H9 (cell line): ENCODE data around the gene MZB1. TPM values are rescaled to one million over a fixed set of nuclear protein-coding genes. Genes with fewer than 3 reads are reported as not detected.

ENCODE experiments used
- DNase-seq: peaks from one replicate; pipeline ENCODE4 v3.0.0-alpha.2; 2017
- H2AFZ ChIP-seq: one replicate; pipeline ENCODE4 v1.6.1; 2013; ENCODE audit warnings: mild to moderate bottlenecking, low read length, control low read depth, moderate library complexity
- H2AK5ac ChIP-seq: 2 replicates; pipeline ENCODE4 v1.6.1; 2013; ENCODE audit warnings: low read length, control low read depth, mixed read lengths; ENCODE audit not compliant: insufficient read length
- H2BK120ac ChIP-seq: one replicate; pipeline ENCODE4 v1.6.1; 2013; ENCODE audit warnings: low read depth, mild to moderate bottlenecking, low read length, control low read depth, inconsistent platforms; ENCODE audit not compliant: poor library complexity, severe bottlenecking
- H2BK12ac ChIP-seq: 2 replicates; pipeline ENCODE4 v1.6.1; 2013; ENCODE audit warnings: low read length, control low read depth, mixed read lengths, low read depth; ENCODE audit not compliant: insufficient read length
- H2BK15ac ChIP-seq: 2 replicates; pipeline ENCODE4 v1.6.1; 2013; ENCODE audit warnings: low read depth, low read length, control low read depth
- H2BK20ac ChIP-seq: one replicate; pipeline ENCODE4 v1.6.1; 2013; ENCODE audit warnings: low read depth, mild to moderate bottlenecking, low read length, control low read depth, inconsistent platforms; ENCODE audit not compliant: poor library complexity, severe bottlenecking
- H2BK5ac ChIP-seq: 2 replicates; pipeline ENCODE4 v1.6.1; 2013; ENCODE audit warnings: low read length, control low read depth, mixed read lengths; ENCODE audit not compliant: insufficient read length
- H3K14ac ChIP-seq: 2 replicates; pipeline ENCODE4 v1.6.1; 2013; ENCODE audit warnings: low read length, control low read depth; ENCODE audit not compliant: insufficient read depth
- H3K18ac ChIP-seq: 2 replicates; pipeline ENCODE4 v1.6.1; 2013; ENCODE audit warnings: low read depth, mild to moderate bottlenecking, mixed read lengths, low read length, control low read depth; ENCODE audit not compliant: insufficient read length
- H3K23ac ChIP-seq: 2 replicates; pipeline ENCODE4 v1.6.1; 2013; ENCODE audit warnings: low read length, control low read depth, mixed read lengths, low read depth; ENCODE audit not compliant: insufficient read length
- H3K23me2 ChIP-seq: 2 replicates; pipeline ENCODE4 v1.6.1; 2013; ENCODE audit warnings: low read depth, mild to moderate bottlenecking, mixed read lengths, low read length, control low read depth; ENCODE audit not compliant: insufficient read length, poor library complexity, severe bottlenecking
- H3K27ac ChIP-seq: 2 replicates; pipeline ENCODE4 v1.5.1; 2013; ENCODE audit warnings: low read length, control low read depth, mixed read lengths, low read depth; ENCODE audit not compliant: insufficient read length
- H3K27me3 ChIP-seq: 2 replicates; pipeline ENCODE4 v1.6.1; 2013; ENCODE audit warnings: low read length, control low read depth, inconsistent platforms; ENCODE audit not compliant: insufficient read depth
- H3K4ac ChIP-seq: 2 replicates; pipeline ENCODE4 v1.6.1; 2013; ENCODE audit warnings: low read depth, mild to moderate bottlenecking, control low read depth, inconsistent platforms, low read length, moderate library complexity
- H3K4me1 ChIP-seq: 2 replicates; pipeline ENCODE4 v1.6.1; 2013; ENCODE audit warnings: low read length, control low read depth, inconsistent platforms; ENCODE audit not compliant: insufficient read depth
- H3K4me2 ChIP-seq: 2 replicates; pipeline ENCODE4 v1.6.1; 2013; ENCODE audit warnings: low read length, control low read depth, mixed read lengths; ENCODE audit not compliant: insufficient read length, insufficient read depth
- H3K56ac ChIP-seq: 2 replicates; pipeline ENCODE4 v1.6.1; 2013; ENCODE audit warnings: low read depth, mild to moderate bottlenecking, mixed read lengths, low read length, control low read depth; ENCODE audit not compliant: insufficient read length
- H3K79me1 ChIP-seq: 2 replicates; pipeline ENCODE4 v1.6.1; 2013; ENCODE audit warnings: low read depth, mild to moderate bottlenecking, moderate library complexity, low read length, control low read depth, inconsistent platforms; ENCODE audit not compliant: insufficient read depth, poor library complexity, severe bottlenecking
- H3K79me2 ChIP-seq: 2 replicates; pipeline ENCODE4 v1.6.1; 2013; ENCODE audit warnings: low read length, control low read depth, inconsistent platforms; ENCODE audit not compliant: insufficient read depth
- H3K9ac ChIP-seq: 2 replicates; pipeline ENCODE4 v1.6.1; 2013; ENCODE audit warnings: low read length, control low read depth, mixed read lengths; ENCODE audit not compliant: insufficient read length; ENCODE audit errors: extremely low read depth
- H3K9me3 ChIP-seq: one replicate; pipeline ENCODE4 v1.6.1; 2013; ENCODE audit warnings: low read depth, low read length, inconsistent platforms; ENCODE audit not compliant: control insufficient read depth
- H3T11ph ChIP-seq: one replicate; pipeline ENCODE4 v1.6.1; 2013; ENCODE audit warnings: mild to moderate bottlenecking, low read length, control low read depth, inconsistent platforms
- H4K20me1 ChIP-seq: one replicate; pipeline ENCODE4 v1.6.1; 2013; ENCODE audit not compliant: control insufficient read depth, insufficient read length, insufficient read depth
- H4K5ac ChIP-seq: 2 replicates; pipeline ENCODE4 v1.6.1; 2013; ENCODE audit warnings: low read depth, mild to moderate bottlenecking, mixed read lengths, low read length, control low read depth; ENCODE audit not compliant: insufficient read length
- H4K8ac ChIP-seq: replicated peaks from 2 replicates; pipeline ENCODE4 v1.6.1; 2013; ENCODE audit warnings: low read length, control low read depth, mixed read lengths, low read depth; ENCODE audit not compliant: insufficient read length
- H4K91ac ChIP-seq: 2 replicates; pipeline ENCODE4 v1.6.1; 2013; ENCODE audit warnings: low read depth, mild to moderate bottlenecking, moderate library complexity, mixed read lengths, low read length, control low read depth; ENCODE audit not compliant: insufficient read length
- H3K27ac Mint-ChIP-seq, 3 experiments: 2 replicates in 2 of 3; 3 replicates in 1 of 3; pipeline ENCODE4 v1.8.0; 2020 to 2021; ENCODE audit warnings: mixed read lengths in 3 of 3, mild to moderate bottlenecking in 1 of 3, moderate library complexity in 1 of 3
- H3K27me3 Mint-ChIP-seq: 2 replicates; pipeline ENCODE4 v1.8.0; 2021; ENCODE audit warnings: low read depth, mild to moderate bottlenecking, moderate library complexity, mixed read lengths
- H3K36me3 Mint-ChIP-seq, 3 experiments: 2 replicates in 2 of 3; 3 replicates in 1 of 3; pipeline ENCODE4 v1.8.0; 2020 to 2021; ENCODE audit warnings: low read depth in 3 of 3, mixed read lengths in 3 of 3; ENCODE audit not compliant: insufficient read depth in 1 of 3
- H3K4me1 Mint-ChIP-seq, 2 experiments: 2 replicates each; pipeline ENCODE4 v1.8.0; 2020; ENCODE audit warnings: mixed read lengths in 2 of 2
- H3K4me3 Mint-ChIP-seq, 2 experiments: 2 replicates in 1 of 2; 3 replicates in 1 of 2; pipeline ENCODE4 v1.8.0; 2020 to 2021; ENCODE audit warnings: mild to moderate bottlenecking in 2 of 2, mixed read lengths in 2 of 2, moderate library complexity in 1 of 2
- H3K9me3 Mint-ChIP-seq, 2 experiments: 2 replicates in 1 of 2; 3 replicates in 1 of 2; pipeline ENCODE4 v1.8.0; 2020; ENCODE audit warnings: mild to moderate bottlenecking in 2 of 2, mixed read lengths in 2 of 2, moderate library complexity in 1 of 2
- CTCF ChIP-seq: fragments of 200-600 bp; sonication (generic); conservative IDR thresholded peaks from 3 replicates; pipeline ENCODE4 v1.8.0; 2021; ENCODE audit warnings: antibody characterized with exemption, mild to moderate bottlenecking
- WGBS: extraction: QIAGEN DNeasy Blood & Tissue Kit; methylation state at CpG from one replicate; pipeline ENCODE4 v1.1.7; 2013; ENCODE audit warnings: missing lambda C conversion rate, low lambda C conversion rate, mixed read lengths; ENCODE audit not compliant: insufficient read length; ENCODE audit errors: extremely low coverage; 5-methylcytosine and 5-hydroxymethylcytosine counted together
- total RNA-seq: library from RNA; stranded (reverse); gene quantifications from 2 replicates; pipeline ENCODE4 v1.2.1, GENCODE V29; 2021

MZB1 gene
- total RNA-seq, 1 experiment from 2014 or later = 0.31 TPM

DNA sequence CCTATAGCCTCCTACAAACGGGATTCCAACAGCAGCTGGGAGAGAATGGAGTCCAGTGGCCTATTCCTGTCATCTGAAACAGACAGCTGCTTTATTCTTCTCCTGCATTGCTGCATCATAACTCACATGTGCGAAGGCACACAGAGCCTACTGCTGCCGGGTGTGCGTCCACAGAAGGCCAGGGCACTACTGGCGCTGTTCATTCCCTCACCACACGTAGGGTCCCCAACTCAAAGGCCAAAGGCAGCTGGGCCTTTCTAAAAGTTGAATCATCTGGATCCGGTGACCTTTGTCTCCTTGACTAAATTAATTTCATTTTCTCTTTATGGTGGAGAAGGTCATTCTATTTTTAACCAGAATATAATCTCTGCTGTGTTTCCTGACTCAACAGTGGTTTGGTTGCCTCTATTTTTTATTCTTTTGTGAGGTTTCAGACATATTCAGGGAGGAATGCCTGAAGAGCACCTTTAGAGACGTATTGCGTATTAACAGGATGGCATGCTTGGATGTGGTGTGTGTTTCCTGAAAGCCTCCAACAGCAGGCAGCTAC, 24.9 kb upstream of the MZB1 start:
- no peaks in the 10 kb centered on the region for H3K4me1 ChIP-seq
- no peak for TF ChIP-seq CTCF
- H3K14ac ChIP-seq = no peak overlapping the region
- Mint-ChIP-seq H3K9me3 (no peaks in the 10 kb centered on the region), H3K27me3 (peaks cover 1% of the 10 kb centered on the region), H3K4me1 (peaks cover 8 to 13% of the 10 kb centered on the region in 2 experiments), H3K27ac (no peak overlapping the region), H3K4me3 (no peak overlapping the region), H3K36me3 (peaks cover 0 to 45% (median 32%) of the 10 kb centered on the region in 3 experiments; a peak in 5 of 7 replicates)
- H2BK12ac ChIP-seq = no peak overlapping the region
- H4K5ac ChIP-seq = no peak overlapping the region
- H3K56ac ChIP-seq = no peak overlapping the region
- no peaks in the 10 kb centered on the region for H3K27me3 ChIP-seq
- H4K20me1 ChIP-seq = no peaks in the 10 kb centered on the region
- H3K4ac ChIP-seq = no peak overlapping the region
- no peak overlapping the region for H3T11ph ChIP-seq
- H3K79me2 ChIP-seq = no peaks in the 10 kb centered on the region
- no peak overlapping the region for H2BK5ac ChIP-seq
- no peak overlapping the region for H2BK120ac ChIP-seq
- no peak overlapping the region for H3K4me2 ChIP-seq
- no peak overlapping the region for H3K27ac ChIP-seq
- WGBS = no CpG with 5 or more reads among the region's 9 CpGs
- no peak overlapping the region for H3K18ac ChIP-seq
- no peak overlapping the region for H2BK15ac ChIP-seq
- H2AFZ ChIP-seq = no peak overlapping the region
- no peak overlapping the region for H3K23ac ChIP-seq
- no peak overlapping the region for H2AK5ac ChIP-seq
- DNase-seq = no peak
- H3K23me2 ChIP-seq = no peaks in the 10 kb centered on the region
- H3K9ac ChIP-seq = no peak overlapping the region
- no peak overlapping the region for H2BK20ac ChIP-seq
- H3K9me3 ChIP-seq = no peaks in the 10 kb centered on the region
- H4K91ac ChIP-seq = no peak overlapping the region
- H3K79me1 ChIP-seq = no peaks in the 10 kb centered on the region
- no peak overlapping the region for H4K8ac ChIP-seq
